Measurements from ENCODE around the gene NENF.

Gene NENF

DNA sequence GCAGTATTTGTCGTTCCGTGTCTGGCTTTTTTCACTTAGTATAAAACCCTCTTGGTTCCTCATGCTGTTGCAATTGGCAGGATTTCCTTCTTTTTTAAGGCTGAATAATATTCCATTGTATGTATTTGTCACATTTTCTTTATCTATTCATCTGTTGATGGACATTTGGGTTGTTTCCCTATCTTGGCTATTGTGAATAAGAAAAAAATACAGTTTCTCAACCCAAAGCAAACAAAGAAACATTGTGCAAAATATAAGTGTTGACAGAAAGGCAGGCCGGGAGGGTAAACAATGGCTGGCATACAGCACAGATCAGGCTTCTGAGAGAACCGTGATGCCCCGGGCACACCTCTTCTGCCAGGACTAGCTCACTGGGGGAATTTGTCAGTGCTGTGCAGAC is 26.9 kb downstream of the NENF start:
- TF ChIP-seq CTCF (IDR thresholded peaks at IDR 0.05): no peak
- Mint-ChIP-seq H3K27ac (no peak overlapping the region), H3K36me3 (ENCODE audit: low read depth) (no peaks in the 10 kb centered on the region), H3K27me3 (ENCODE audit: low read depth, poor library complexity) (peaks cover 10% of the 10 kb centered on the region), H3K9me3 (peaks cover 10% of the 10 kb centered on the region), H3K4me3 (no peak overlapping the region), H3K4me1 (peaks cover 21% of the 10 kb centered on the region)
- no peak for DNase-seq

- TF ChIP-seq CTCF (IDR thresholded peaks at IDR 0.05): no peak
- peaks cover 10% of the 10 kb centered on the region for H3K9me3 Mint-ChIP-seq
- H3K4me1 Mint-ChIP-seq: peaks cover 25% of the 10 kb centered on the region
- peaks cover 6% of the 10 kb centered on the region for H3K27me3 Mint-ChIP-seq (ENCODE audit: low read depth, poor library complexity)
- no peak for DNase-seq
- H3K36me3 Mint-ChIP-seq (ENCODE audit: low read depth): no peaks in the 10 kb centered on the region
- H3K4me3 Mint-ChIP-seq: no peak overlapping the region
- H3K27ac Mint-ChIP-seq: no peak overlapping the region
Measured at GRCh38 chr1:212460376-212460775, 27.7 kb downstream of the NENF start.

DNA sequence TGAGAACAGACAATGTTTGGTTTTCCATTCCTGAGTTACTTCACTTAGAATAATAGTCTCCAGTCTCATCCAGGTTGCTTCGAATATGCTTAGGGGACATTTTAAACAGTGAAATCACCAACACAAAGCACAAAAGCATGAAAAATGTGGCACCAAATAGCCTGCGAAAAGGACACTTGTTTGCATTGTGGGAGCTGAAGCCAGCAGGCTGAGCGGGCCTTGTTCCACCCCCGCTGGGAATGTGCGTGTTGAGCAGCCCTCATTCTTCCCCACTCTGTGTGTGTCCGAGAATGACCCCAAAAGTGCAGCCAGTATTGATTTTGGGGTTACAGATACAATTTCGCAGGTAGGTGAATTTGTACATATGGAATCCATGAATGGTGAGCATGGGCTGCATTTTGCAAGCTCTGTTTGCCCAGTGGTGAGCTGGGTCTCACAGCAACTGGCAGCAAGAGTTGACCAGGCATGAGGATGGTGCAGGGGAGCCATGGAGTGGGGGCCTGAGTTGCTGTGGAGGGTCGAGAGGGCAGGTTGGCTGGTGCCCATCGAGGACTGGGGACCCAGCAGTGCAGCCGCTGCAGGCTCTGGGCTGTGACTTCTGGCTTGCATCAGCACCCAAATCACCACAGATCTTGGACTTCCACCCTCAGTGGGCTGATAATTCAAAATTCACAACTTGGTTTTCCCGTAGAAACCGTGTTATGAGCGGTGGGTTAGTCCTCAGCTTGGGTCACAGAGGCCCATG is 29.4 kb downstream of the NENF start:
- Mint-ChIP-seq H3K27ac (no peak overlapping the region), H3K27me3 (ENCODE audit: low read depth, poor library complexity) (peaks cover 15% of the 10 kb centered on the region), H3K9me3 (peaks cover 10% of the 10 kb centered on the region), H3K36me3 (ENCODE audit: low read depth) (no peaks in the 10 kb centered on the region), H3K4me3 (no peak overlapping the region), H3K4me1 (peaks cover 36% of the 10 kb centered on the region)
- no peak for TF ChIP-seq CTCF (IDR thresholded peaks at IDR 0.05)
- no peak for DNase-seq

DNA sequence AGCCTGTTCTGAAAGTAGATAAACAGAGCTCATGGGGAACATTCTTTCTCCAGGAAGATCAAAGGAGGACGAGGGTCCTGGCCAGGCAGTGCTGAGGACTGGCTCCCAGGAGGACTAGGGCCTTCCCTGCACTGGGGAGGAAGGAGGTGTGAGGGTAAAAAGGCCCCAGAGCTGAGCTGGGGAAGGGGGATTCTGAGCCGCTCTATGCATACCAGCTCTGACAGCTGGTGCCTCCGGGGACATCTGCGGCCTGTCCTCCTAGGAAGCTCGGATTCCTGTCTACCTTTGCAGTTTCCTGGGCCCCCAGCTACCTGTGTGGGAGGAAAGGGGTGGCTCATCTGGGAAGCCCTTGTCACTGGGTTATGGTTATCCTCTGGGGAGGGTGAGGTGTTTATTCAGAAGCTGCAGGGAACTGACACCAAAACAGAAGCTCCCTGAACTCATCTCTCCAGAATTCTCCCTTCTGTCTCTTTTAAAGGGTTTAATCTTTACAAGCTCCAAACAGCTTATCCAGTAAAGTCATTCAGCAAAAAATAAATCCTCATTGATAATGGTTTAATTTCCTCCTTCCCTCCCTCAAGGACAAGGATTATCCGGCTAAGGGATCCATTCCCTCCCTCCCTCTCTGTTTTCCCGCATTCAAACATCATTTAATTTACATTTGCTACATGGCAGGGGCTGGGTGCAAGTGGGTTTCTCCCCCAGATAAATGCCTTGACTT is 31.0 kb downstream of the NENF start:
- Mint-ChIP-seq H3K27me3 (ENCODE audit: low read depth, poor library complexity) (peaks cover 11% of the 10 kb centered on the region), H3K36me3 (ENCODE audit: low read depth) (no peaks in the 10 kb centered on the region), H3K9me3 (peaks cover under 1% of the 10 kb centered on the region), H3K27ac (peak overlapping the region; percentile 31), H3K4me1 (peaks cover 45% of the 10 kb centered on the region), H3K4me3 (no peak overlapping the region)
- TF ChIP-seq CTCF (IDR thresholded peaks at IDR 0.05): no peak
- no peak for DNase-seq

GRCh38 chr1:212465311-212465710 is 32.6 kb downstream of the NENF start:
- peaks cover 13% of the 10 kb centered on the region for H3K27me3 Mint-ChIP-seq (ENCODE audit: low read depth, poor library complexity)
- no peaks in the 10 kb centered on the region for H3K36me3 Mint-ChIP-seq (ENCODE audit: low read depth)
- no peak for DNase-seq
- H3K27ac Mint-ChIP-seq: no peak overlapping the region
- H3K4me3 Mint-ChIP-seq: no peak overlapping the region
- H3K9me3 Mint-ChIP-seq: no peaks in the 10 kb centered on the region
- no peak for TF ChIP-seq CTCF (IDR thresholded peaks at IDR 0.05)
- H3K4me1 Mint-ChIP-seq: peaks cover 45% of the 10 kb centered on the region
